CD4-positive, alpha-beta T cell treated with Interleukin-1 beta for 1 hour (primary cell): ENCODE results near the gene JPH4.
"Not testable (repeated sequence)": the region's sequence is repeated elsewhere in the genome, so short reads cannot be mapped to it uniquely, and the experiment has no call there.

Experiments
- DNase-seq, 2 donors: peaks; one replicate each; pipeline ENCODE4 v3.0.0-alpha.2; 2020 to 2022

The JPH4 gene

DNA sequence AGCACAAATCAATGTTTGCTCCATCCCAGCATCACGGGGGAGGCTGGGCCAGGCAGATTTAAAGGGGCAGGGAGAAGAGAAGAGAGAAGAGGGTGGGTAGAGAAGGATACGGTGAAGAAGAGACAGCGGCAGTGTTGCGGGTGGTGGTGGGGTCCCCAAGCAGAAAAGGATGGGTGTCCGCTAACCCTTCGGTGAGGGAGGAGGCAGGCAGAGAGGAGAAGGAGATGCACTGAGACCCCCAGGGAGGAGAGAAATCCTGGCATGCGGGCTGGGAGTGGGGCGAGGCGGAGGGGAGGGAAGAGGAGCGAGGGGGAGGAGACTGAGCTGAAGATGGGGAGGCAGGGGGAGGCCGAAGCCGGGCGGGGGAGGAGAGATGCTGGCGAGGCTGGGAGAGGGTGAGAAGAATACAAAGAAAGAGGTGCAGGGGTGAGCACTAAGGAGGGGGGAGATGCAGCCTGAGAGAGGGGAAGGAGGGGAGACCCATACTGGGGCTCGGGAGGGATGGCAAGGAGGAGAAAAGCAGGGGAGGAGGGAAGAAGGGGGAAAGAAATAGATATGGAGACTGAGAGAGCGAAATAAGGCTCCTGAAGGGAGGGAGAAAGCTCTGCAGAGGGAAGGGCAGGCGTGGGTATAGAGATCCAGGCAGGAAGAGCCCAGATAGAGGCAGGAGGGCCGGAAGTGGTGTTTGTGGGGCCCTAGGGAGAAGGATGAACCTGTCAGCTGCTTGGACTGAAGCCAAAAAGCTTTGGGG is at the start of gene JPH4:
Gene JPH4, minus strand, starts transcription at position 231 of the 751 bp plus-strand sequence. CDS start 1,337 bp downstream, outside the sequence.
- DNase-seq = no peak

DNA sequence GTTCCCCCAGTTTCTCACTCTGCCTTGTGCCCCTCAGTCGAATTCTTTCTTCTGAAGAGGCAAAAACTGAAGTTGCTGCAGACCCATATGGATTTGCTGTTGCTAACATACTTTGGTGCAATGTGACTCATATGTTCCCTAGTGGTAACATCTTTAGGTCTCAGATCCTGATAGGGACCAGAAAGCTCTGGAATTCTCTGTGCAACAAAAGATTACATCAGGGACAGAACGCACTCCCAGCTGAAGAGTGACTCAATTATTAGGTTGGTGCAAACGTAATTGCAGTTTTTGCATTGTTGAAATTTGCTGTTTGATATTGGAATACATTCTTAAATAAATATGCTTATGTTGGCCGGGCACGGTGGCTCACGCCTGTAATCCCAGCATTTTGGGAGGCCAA is 49.4 kb upstream of the JPH4 start:
- no peak for DNase-seq

DNA sequence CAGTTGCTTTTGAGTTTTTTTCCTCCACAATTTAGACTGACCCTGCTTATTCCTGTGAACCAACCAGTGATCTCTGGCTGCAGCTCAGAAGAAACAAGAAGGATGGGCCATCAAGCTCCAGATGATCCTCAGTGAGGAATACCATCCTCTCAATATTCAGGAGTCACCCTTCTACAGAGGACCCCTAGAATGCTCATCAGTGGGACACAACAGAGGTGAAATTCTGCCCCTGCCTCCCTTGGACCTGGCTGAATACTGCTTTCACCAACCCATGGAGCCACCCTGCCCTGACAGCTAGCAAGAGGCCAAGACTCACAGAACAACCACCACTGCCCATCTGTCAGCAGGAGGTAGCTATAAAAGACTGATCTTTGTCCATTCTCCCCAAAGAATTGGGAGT is 48.4 kb upstream of the JPH4 start:
- DNase-seq = no peak

DNA sequence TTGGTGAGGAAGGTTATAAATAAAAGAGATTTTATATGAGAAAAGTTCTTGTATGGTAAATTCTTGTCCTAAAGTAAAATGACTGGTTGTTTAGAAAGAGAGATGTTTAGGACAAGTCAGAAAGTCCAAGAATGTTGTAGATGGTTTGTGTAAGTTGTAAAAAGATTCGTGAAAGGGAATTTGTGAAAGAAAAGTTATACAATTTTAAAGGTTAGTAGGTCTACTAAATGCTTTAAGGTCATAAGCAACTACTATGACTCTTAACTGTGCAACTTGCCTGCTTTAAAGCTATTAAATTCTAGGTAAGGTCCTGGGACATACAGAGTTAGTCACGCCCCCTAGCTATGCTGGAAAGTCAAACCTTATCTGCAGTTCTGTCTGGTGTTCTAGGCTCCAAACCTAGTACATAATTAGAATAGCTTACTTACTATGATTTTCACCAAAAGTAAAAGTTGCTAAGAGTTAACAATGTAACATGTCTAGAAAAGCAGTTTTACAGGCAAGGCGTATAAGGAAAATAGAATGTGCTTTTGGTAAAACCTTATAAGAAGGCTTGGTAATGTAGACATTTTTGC is 46.3 kb upstream of the JPH4 start:
- DNase-seq = no peak

DNA sequence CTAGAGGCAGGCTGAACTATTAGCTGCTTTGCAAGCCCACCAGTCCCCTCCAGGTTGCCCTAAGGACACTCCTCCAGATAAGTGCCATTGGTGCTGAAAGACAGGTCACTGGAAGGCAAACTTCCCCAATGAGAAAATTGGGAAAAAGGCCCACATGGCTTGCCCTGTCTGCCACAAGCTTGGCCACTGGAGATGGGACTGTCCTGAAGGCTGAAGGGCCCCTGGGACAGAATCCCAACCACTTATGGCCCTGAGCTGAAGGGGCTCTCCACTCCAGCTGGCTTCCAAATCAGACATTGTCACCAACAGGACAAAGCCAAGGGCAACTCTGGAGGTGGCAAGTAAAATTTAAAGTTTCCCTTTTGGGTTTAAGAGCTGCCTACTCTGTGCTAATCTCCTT is 45.4 kb upstream of the JPH4 start:
- no peak for DNase-seq

DNA sequence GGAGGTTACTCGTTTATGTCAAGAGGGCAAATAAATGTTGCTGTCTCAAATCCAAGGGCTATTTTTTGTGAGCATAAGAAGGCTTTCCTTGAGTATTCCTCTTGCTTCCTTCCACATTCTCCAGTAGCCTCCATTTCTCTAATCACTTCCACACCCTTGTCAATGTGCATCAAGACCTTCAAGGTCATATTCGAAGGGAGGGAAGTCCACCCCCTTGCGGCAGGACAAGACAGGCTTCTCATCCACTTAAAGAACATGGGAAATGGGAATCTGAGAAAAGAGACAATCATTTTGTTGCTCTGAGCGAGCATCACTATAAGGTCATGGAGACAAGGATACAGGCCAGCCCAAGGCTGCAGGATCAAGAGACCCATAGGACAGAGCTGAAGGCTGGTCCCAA is 44.4 kb upstream of the JPH4 start:
- no peak for DNase-seq

DNA sequence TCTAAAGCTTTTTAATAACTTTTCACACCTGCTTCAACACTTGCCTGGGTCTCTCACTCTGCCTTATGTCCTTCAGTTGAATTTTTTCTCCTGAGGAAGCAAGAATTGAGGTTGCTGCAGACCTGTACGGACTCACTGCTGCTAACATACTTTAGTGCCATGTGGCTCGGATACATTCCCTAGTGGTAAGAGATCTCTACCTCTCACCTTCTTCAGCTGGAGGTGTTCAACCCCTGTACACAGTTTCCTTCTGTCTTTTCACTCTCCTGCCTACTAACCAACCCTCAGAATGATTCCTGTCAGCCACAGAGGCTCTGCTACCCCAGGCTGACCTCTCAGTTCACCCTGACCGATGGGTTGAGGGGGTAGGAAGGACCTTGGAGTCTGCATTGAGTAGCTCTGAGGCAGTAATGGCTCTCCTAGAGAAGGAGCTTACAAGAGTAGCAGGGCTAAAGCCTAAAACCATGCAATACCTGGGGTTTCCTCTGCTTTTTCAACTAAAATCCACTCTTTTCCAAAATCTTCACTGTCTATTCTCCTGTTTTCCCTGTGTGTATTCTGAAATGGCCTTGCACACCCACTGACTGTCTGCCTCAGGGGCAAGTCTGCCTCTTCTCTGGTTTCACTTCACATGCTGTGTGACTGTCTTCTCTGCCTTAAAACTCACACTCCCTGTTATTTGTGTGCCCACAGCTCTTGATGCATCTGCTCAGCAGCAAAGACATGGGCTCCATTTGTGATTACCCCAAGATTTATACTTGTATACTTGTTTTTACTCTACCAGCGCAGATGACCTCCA is 43.5 kb upstream of the JPH4 start:
- DNase-seq = no peak

DNA sequence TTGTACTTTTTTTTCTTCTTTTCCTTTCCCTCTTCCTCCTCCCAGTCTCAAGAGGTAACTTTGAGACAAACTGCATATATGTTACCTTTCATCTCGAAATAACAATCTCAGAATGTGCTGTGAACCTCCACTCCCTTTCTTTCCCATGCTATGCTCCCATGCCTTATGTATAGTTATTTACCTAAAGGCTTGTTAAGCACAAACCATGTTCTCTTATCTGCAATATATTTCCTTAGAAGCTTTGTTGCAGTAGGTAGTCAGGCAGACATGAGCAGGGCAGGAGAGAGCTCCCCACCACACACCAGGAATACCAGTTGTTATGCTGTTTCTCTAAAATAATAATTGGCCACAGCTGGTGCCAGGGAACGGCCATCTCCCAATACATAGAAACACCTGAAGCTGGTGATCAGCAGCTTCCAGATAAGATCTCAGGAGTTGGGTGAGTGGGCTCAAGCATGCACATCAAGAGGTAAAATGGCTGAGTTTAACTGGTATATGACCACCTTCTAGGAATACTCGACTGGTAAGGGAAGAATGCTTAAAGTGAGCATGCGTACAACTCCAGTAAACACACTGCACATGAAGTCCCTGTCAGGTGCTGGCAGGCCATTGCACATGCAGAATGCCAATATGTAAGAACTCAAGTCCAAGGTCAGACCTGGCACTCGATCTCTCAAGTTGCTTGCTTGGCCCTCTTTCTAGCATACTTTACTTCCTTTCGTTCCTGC is 42.8 kb upstream of the JPH4 start:
- no peak for DNase-seq

DNA sequence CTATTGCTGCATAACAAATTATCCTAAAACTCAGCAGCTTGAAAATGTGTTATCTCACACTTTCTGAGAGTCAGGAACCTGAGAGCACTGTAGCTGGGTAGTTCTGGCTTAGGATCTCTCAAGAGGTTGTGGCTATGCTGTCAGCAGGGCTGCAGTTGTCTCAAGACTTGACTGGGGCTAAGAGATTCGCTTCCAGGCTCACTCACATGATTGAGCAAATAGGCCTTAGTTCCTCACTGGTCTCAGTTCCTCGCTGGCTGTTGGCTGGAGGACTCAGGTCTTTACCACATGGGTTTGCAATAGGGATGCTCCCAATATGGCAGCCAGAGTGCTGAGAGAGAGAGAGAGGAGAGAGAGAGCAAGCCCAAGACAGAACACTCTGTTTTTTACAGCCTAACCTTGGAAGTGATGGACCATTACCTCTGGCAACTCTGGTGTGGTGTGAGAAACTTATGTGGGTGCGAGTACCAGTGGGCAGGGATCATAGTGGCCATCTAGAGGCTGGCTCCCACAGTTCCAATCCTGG is 41.6 kb upstream of the JPH4 start:
- DNase-seq = no peak

DNA sequence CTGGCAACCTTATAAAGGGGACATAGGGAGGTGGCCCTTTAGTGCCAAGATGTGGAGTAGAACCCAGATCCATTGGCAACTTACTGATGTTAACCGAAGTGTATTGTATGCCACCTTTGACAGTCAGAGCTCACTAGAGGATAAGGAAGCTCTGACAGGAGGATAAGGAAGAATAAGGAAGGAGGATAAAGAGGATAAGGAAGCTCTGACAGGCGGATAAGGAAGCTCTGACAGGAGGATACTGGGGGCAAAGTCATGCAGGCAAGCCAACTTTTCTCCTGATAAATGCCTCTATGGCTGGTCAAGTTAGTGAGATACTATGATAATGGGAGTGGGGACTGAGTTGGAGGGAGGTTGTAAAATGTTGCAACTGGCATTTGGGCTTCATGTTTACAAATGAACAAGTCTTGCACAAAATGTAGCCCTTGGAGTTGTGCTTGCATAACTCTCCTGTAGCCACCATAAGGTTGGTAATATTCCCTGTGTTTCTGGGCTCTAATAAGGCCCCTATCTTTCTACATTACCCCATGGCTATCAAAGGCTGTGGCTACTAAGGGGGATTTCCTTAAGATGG is 39.9 kb upstream of the JPH4 start:
- DNase-seq = no peak

DNA sequence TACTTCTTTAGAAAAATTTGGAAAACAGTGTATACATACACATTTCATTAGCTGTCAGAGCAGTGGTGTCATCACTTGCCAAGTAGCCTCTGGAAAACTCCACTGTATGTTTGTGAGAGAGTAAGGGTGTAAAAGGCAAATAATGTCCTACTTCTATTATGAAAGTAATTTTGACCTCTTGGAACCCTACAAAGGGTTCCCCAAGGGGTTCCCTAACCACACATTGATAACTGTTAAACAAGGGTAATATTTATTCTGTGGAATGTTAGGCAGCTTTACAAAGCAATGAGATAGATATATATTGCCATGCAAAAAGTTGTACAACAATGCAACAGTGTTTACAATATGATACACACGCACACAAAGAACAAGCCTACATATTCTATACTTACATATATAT is 38.9 kb upstream of the JPH4 start:
- DNase-seq = no peak

DNA sequence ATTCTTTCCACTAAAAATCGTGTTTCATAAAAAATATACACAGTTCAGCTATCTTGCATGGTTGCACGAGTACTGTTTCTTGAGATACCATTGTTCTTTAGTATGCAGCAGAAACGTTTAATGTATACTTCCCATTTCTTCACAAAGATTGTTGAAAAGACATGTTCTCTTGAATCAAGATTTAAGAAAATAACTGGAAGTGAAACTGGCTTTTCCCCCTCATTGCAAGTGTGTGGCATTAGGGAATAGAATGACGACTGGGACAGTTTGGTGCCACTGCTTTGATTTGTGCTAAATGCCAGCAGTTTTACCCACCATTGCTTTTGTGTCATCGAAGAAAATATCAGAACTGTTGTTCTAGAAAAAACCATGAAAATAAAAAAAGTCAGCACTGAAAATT is 37.3 kb upstream of the JPH4 start:
- no peak for DNase-seq

DNA sequence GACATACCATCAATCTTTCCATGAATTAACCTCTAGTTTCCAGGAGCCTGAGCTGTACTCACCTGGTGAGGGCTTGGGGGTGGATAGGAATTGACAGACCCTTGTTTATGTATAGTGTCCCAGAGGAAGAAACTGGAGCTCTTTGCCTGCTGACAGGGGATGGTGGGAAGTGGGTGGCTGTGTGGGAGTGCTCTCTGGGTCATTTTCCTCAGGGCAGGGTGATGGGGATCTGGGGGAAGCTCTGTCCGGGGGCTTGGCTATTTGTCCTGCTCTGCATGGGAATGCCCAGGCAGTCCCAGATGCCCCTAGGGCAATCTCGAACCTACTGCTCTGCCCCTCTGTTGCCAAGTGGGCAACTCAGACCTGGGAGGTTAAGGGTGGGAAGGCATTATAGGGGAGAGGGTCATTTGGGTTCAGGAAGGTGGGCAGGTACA is 35.8 kb upstream of the JPH4 start:
- no peak for DNase-seq

DNA sequence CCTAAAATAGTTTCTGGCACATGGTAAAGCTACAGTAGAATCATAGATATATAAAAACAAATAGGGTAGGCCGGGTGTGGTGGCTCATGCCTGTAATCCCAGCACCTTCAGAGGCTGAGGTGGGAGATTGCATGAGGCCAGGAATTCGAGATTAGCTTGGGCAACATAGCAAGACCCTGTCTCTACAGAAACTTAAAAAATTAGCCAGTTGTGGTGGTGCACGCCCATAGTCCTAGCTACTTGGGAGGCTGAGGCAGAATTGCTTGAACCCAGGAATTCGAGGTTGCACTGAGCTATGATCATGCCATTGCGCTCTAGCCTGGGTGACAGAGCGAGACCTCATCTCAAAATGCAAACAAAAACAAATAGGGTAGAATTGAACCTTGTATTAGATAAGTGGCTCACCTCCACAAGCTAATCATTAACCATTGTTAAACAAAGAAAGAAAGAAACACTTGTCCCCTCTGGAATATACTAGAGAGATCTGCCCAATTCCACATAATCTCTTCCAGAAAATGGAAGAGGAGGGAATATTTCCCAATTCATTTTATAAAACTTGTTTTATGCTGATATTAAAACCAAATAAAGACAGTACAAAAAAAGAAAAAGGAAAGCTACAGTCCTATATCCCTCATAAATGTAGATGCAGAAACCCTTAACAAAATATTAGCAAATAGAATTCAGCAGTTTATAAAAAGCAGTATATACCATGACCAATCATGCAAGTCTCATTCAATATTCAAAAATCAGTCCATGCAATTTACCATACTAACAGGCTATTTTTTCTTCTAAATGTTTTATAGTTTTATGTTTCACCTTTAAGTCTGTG is 34.9 kb upstream of the JPH4 start:
- DNase-seq = no peak

DNA sequence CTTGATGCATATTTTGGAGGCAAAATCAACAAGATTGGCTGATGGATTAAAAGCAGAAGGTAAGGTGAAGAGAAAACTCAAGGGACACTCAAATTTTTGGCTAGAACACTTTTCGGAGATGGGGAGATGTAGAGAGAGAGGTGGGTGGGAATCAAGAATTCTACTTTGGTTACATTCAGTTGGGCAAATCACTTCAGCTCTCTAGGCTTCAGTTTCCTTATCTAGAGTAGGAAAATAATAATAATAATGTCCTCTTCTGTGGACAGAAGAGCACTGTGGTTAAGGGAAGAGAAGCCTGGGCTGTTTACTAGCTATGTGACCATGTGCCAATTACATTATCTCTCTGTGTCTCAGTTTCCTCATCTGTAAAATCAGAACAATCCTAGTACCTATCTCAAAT is 34.2 kb upstream of the JPH4 start:
- DNase-seq = no peak

DNA sequence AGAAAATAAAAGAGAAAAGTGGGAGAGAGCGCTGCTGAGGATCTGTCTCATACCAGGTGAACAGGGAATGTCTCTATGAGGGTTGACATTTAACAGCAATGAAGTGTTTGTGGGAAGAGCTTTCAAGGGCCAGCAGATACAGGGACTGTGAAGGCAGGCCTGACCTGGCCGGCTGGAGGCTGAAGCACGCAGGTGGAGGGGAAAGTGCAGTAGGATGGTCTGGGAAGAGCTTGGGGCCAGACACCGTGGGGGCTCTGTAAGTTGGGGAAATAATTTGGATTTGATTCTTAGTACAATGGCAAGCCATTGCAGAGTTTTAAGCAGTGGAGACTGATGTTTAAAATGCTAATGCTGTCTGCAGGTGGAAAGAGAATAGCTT is 33.8 kb upstream of the JPH4 start:
- DNase-seq = no peak

DNA sequence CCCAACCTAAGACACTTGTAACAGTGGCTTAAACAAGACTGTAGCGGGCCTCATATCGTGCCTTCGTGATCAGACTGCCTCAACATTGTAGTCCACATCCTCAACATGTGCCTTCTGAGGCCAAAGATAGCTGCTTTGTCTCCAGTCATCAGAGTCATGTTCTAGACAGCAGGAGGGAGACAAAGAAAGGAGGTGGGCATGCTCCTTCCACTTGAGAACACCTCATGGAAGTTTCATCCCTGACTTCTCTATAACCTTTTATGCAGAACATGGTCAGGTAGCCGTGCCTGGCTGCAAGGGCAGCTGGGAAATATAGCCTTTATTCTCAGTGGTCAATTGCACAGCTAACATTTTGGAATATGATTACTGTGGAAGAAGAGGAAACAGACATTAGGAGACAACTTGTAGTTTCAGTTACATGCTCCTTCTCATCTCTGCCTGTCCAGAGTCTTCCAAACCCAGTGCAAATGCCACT is 32.3 kb upstream of the JPH4 start:
- no peak for DNase-seq

DNA sequence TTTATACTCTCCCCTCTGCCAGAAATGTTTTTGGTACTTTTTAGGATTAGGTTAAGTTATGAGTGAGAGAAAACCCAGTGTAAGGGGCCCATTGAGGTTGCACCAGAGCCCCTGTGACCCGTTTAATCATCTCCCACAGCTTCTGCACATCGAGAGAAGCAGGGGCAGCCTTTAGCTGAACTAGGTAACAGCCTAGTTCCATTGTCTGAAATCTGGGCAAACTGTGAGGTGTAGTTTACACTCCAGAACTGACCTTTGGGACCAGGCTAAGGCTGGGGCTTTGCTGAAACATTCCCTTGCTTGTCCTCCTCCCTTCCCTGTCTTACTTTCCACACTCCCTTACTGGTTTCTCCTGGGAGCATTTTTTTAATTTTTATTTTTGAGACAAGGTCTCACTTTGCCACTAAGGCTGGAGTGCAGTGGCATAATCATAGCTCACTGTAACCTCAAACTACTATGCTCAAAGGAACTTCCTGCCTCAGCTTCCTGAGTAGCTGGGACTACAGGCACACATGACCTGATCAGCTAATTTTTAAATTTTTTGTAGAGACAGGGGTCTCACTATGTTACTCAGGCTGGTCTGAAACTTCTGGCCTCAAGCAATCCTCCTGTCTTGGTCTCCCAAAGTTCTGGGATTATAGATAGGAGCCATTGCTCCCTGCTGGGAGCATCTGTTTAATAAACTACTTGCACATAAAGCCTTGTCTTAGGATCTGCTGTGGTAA is 31.7 kb upstream of the JPH4 start:
- peak in 1 of 2 donors; percentile 39 for DNase-seq

DNA sequence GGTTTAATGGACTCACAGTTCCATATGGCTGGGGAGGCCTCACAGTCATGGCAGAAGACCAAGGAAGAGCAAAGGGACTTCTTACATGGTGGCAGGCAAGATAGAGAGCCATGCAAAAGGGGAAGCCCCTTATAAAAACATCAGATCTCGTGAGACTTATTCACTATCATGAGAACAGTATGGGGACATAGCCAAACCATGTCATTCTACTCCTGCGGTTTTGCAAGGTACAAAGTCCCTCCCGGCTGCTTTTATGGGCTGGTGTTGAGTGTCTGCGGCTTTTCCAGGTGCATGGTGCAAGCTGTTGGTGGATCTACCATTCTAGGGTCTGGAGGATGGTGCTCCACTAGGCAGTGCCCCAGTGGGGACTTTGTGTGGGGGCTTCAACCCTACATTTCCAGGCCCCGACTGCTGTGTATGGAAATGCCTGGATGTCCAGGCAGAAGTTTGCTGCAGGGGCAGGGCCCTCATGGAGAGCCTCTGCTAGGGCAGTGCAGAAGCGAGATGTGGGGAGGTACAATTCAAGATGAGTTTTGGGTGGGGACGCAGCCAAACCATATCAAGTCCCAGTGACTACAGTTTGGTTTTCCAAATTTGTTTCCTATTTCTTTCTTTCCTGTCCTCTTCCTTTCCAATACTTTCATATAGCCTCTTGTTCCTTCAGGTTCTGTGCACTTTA is 31.0 kb upstream of the JPH4 start:
- not testable (repeated sequence) for DNase-seq

DNA sequence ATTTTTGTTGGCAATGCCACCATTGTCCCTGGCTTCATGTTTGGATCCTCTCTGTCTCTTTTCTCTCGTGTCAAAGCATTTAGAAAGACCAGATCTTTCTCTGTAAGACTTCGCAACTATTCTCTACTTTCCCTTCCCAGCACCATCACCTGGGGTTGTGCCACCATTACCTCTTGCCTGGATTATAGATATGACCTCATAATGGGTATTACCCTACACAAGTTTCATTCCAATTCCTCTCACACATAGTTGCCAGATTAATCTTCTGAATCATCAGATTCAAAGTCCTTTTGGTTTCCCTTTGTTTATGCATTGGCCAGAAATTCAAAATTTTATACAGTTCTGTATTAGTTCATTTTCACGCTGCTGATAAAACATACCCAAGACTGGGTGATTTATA is 30.4 kb upstream of the JPH4 start:
- no peak for DNase-seq
